Lower leg skin (tissue), 3 donors: Measurements from ENCODE around the gene GM2A.

Experiments used
- POLR2A ChIP-seq, 2 donors: fragments of 450-650 bp; IDR thresholded peaks; one replicate each; pipeline ENCODE4 v1.6.1; 2016 to 2017; ENCODE audit warnings: antibody characterized with exemption in 2 of 2, mild to moderate bottlenecking in 1 of 2, moderate library complexity in 1 of 2
- TF ChIP-seq, protein P1 (sequence below), 3 donors: fragments of 450-650 bp; IDR thresholded peaks; one replicate each; pipeline ENCODE4 v1.5.1; 2016; ENCODE audit warnings: antibody characterized with exemption in 3 of 3, mild to moderate bottlenecking in 3 of 3, moderate library complexity in 2 of 3

- TF ChIP-seq, protein P1, sequence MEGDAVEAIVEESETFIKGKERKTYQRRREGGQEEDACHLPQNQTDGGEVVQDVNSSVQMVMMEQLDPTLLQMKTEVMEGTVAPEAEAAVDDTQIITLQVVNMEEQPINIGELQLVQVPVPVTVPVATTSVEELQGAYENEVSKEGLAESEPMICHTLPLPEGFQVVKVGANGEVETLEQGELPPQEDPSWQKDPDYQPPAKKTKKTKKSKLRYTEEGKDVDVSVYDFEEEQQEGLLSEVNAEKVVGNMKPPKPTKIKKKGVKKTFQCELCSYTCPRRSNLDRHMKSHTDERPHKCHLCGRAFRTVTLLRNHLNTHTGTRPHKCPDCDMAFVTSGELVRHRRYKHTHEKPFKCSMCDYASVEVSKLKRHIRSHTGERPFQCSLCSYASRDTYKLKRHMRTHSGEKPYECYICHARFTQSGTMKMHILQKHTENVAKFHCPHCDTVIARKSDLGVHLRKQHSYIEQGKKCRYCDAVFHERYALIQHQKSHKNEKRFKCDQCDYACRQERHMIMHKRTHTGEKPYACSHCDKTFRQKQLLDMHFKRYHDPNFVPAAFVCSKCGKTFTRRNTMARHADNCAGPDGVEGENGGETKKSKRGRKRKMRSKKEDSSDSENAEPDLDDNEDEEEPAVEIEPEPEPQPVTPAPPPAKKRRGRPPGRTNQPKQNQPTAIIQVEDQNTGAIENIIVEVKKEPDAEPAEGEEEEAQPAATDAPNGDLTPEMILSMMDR (IDR thresholded peaks at IDR 0.05), result no peak
- no peak for TF ChIP-seq POLR2A (IDR thresholded peaks at IDR 0.05)
These were observed 9.4 kb upstream of the GM2A start for GRCh38 chr5:151243564-151243963.
